Measurements from ENCODE around the gene S100A16.
A peak's percentile ranks its signal among the peaks of the same experiment; 100 is the strongest.
"Not testable (repeated sequence)": the region's sequence is repeated elsewhere in the genome, so short reads cannot be mapped to it uniquely, and the experiment has no call there.

S100A16 gene

GRCh38 chr1:153643100-153643499 lies 30.2 kb upstream of the S100A16 start:
- DNase-seq: no peak
- H3K4ac ChIP-seq (ENCODE audit: low read depth, low read length): no peak overlapping the region
- no peak overlapping the region for H3K27ac ChIP-seq (ENCODE audit: low read depth, low read length)

GRCh38 chr1:153642161-153642560 lies 29.2 kb upstream of the S100A16 start:
- no CpG with 5 or more reads among the region's 11 CpGs for WGBS (ENCODE audit: extremely low coverage, insufficient coverage, low lambda C conversion rate)
- no peak overlapping the region for H4K5ac ChIP-seq (ENCODE audit: low read length)
- H2BK120ac ChIP-seq (ENCODE audit: low read depth, low read length): no peak overlapping the region
- peaks cover 6% of the 10 kb centered on the region for H3K79me2 ChIP-seq (ENCODE audit: control insufficient read depth, insufficient read depth, low read length)
- peaks cover 35% of the 10 kb centered on the region for H3K36me3 ChIP-seq (ENCODE audit: control insufficient read depth, insufficient read depth, low read length)
- H3K18ac ChIP-seq (ENCODE audit: low read length): no peak overlapping the region
- H3K23ac ChIP-seq (ENCODE audit: low read length): no peak overlapping the region
- peaks cover 19% of the 10 kb centered on the region for H3K79me1 ChIP-seq (ENCODE audit: low read length)
- no peak overlapping the region for H3K4me3 ChIP-seq (ENCODE audit: low read length)
- no peak overlapping the region for H3K4me2 ChIP-seq (ENCODE audit: low read length)
- H3K9ac ChIP-seq (ENCODE audit: low read length): no peak overlapping the region
- no peaks in the 10 kb centered on the region for H3K4me1 ChIP-seq (ENCODE audit: control insufficient read depth, low read depth, low read length)
- no peak overlapping the region for H4K8ac ChIP-seq (ENCODE audit: low read depth, low read length)
- peak overlapping the region; percentile 23 for H3K27ac ChIP-seq (ENCODE audit: low read depth, low read length)
- no peak overlapping the region for H3K4ac ChIP-seq (ENCODE audit: low read depth, low read length)
- H3K27me3 ChIP-seq (ENCODE audit: insufficient read depth, low read length, poor library complexity): no peaks in the 10 kb centered on the region
- no peak for DNase-seq
- H3K56ac ChIP-seq (ENCODE audit: low read length): no peak overlapping the region
- H2BK15ac ChIP-seq (replicated peaks; ENCODE audit: low read depth): no peak overlapping the region
- no peak overlapping the region for H2BK5ac ChIP-seq (ENCODE audit: low read length)
- no peak overlapping the region for H2AK5ac ChIP-seq (ENCODE audit: low read length)

More at GRCh38 chr1:153643100-153643499, 30.2 kb upstream of the S100A16 start:
- Histone ChIP-seq H3K79me1 (ENCODE audit: low read length) (peaks cover 15% of the 10 kb centered on the region), H4K5ac (ENCODE audit: low read length) (no peak overlapping the region), H3K56ac (ENCODE audit: low read length) (no peak overlapping the region), H2BK120ac (ENCODE audit: low read depth, low read length) (no peak overlapping the region), H3K4me2 (ENCODE audit: low read length) (no peak overlapping the region), H2BK15ac (replicated peaks; ENCODE audit: low read depth) (no peak overlapping the region), H3K79me2 (ENCODE audit: control insufficient read depth, insufficient read depth, low read length) (peaks cover 2% of the 10 kb centered on the region), H3K27me3 (ENCODE audit: insufficient read depth, low read length, poor library complexity) (no peaks in the 10 kb centered on the region), H4K8ac (ENCODE audit: low read depth, low read length) (no peak overlapping the region), H3K36me3 (ENCODE audit: control insufficient read depth, insufficient read depth, low read length) (peaks cover 31% of the 10 kb centered on the region), H3K9ac (ENCODE audit: low read length) (no peak overlapping the region), H3K23ac (ENCODE audit: low read length) (no peak overlapping the region), H2BK5ac (ENCODE audit: low read length) (no peak overlapping the region), H3K18ac (ENCODE audit: low read length) (no peak overlapping the region), H3K4me1 (ENCODE audit: control insufficient read depth, low read depth, low read length) (no peaks in the 10 kb centered on the region), H3K4me3 (ENCODE audit: low read length) (no peak overlapping the region), H2AK5ac (ENCODE audit: low read length) (no peak overlapping the region)
- no CpG with 5 or more reads among the region's 11 CpGs for WGBS (ENCODE audit: extremely low coverage, insufficient coverage, low lambda C conversion rate)

GRCh38 chr1:153640861-153641260 lies 27.9 kb upstream of the S100A16 start:
- DNase-seq: no peak
- Histone ChIP-seq H3K36me3 (ENCODE audit: control insufficient read depth, insufficient read depth, low read length) (peaks cover 41% of the 10 kb centered on the region), H3K27ac (ENCODE audit: low read depth, low read length) (no peak overlapping the region), H3K79me2 (ENCODE audit: control insufficient read depth, insufficient read depth, low read length) (peaks cover 17% of the 10 kb centered on the region), H2BK5ac (ENCODE audit: low read length) (no peak overlapping the region), H2BK15ac (replicated peaks; ENCODE audit: low read depth) (no peak overlapping the region), H3K56ac (ENCODE audit: low read length) (no peak overlapping the region), H3K9ac (ENCODE audit: low read length) (no peak overlapping the region), H3K23ac (ENCODE audit: low read length) (no peak overlapping the region), H4K8ac (ENCODE audit: low read depth, low read length) (no peak overlapping the region), H3K4me1 (ENCODE audit: control insufficient read depth, low read depth, low read length) (no peaks in the 10 kb centered on the region), H3K79me1 (ENCODE audit: low read length) (peaks cover 26% of the 10 kb centered on the region), H3K4me2 (ENCODE audit: low read length) (no peak overlapping the region), H2BK120ac (ENCODE audit: low read depth, low read length) (no peak overlapping the region), H3K18ac (ENCODE audit: low read length) (no peak overlapping the region), H2AK5ac (ENCODE audit: low read length) (no peak overlapping the region), H4K5ac (ENCODE audit: low read length) (no peak overlapping the region), H3K4me3 (ENCODE audit: low read length) (no peak overlapping the region), H3K4ac (ENCODE audit: low read depth, low read length) (no peak overlapping the region), H3K27me3 (ENCODE audit: insufficient read depth, low read length, poor library complexity) (no peaks in the 10 kb centered on the region)
- no CpG with 5 or more reads among the region's 6 CpGs for WGBS (ENCODE audit: extremely low coverage, insufficient coverage, low lambda C conversion rate)

- DNase-seq; H3K56ac ChIP-seq (ENCODE audit: low read length); H2AK5ac ChIP-seq (ENCODE audit: low read length); H2BK5ac ChIP-seq (ENCODE audit: low read length); H3K23ac ChIP-seq (ENCODE audit: low read length); H4K8ac ChIP-seq (ENCODE audit: low read depth, low read length); H3K18ac ChIP-seq (ENCODE audit: low read length); H4K5ac ChIP-seq (ENCODE audit: low read length); H3K4me2 ChIP-seq (ENCODE audit: low read length); H3K27me3 ChIP-seq (ENCODE audit: insufficient read depth, low read length, poor library complexity); H2BK15ac ChIP-seq (replicated peaks; ENCODE audit: low read depth); H3K4ac ChIP-seq (ENCODE audit: low read depth, low read length); H2BK120ac ChIP-seq (ENCODE audit: low read depth, low read length); H3K4me3 ChIP-seq (ENCODE audit: low read length); H3K9ac ChIP-seq (ENCODE audit: low read length); H3K27ac ChIP-seq (ENCODE audit: low read depth, low read length); H3K4me1 ChIP-seq (ENCODE audit: control insufficient read depth, low read depth, low read length): not testable (repeated sequence)
- WGBS (ENCODE audit: extremely low coverage, insufficient coverage, low lambda C conversion rate): no CpG with 5 or more reads among the region's 5 CpGs
- H3K79me2 ChIP-seq (ENCODE audit: control insufficient read depth, insufficient read depth, low read length): peaks cover 24% of the 10 kb centered on the region
- peaks cover 35% of the 10 kb centered on the region for H3K36me3 ChIP-seq (ENCODE audit: control insufficient read depth, insufficient read depth, low read length)
- peaks cover 26% of the 10 kb centered on the region for H3K79me1 ChIP-seq (ENCODE audit: low read length)
These were observed 27.3 kb upstream of the S100A16 start for GRCh38 chr1:153640213-153640612.

GRCh38 chr1:153639280-153639679 lies 26.3 kb upstream of the S100A16 start:
- Histone ChIP-seq H3K9ac (ENCODE audit: low read length) (no peak overlapping the region), H3K56ac (ENCODE audit: low read length) (no peak overlapping the region), H4K5ac (ENCODE audit: low read length) (no peak overlapping the region), H2BK5ac (ENCODE audit: low read length) (no peak overlapping the region), H3K36me3 (ENCODE audit: control insufficient read depth, insufficient read depth, low read length) (peaks cover 34% of the 10 kb centered on the region), H3K27ac (ENCODE audit: low read depth, low read length) (no peak overlapping the region), H4K8ac (ENCODE audit: low read depth, low read length) (no peak overlapping the region), H2AK5ac (ENCODE audit: low read length) (no peak overlapping the region), H3K27me3 (ENCODE audit: insufficient read depth, low read length, poor library complexity) (no peaks in the 10 kb centered on the region), H3K4me3 (ENCODE audit: low read length) (no peak overlapping the region), H3K4me1 (ENCODE audit: control insufficient read depth, low read depth, low read length) (no peaks in the 10 kb centered on the region), H2BK120ac (ENCODE audit: low read depth, low read length) (no peak overlapping the region), H3K23ac (ENCODE audit: low read length) (no peak overlapping the region), H3K18ac (ENCODE audit: low read length) (no peak overlapping the region), H3K4ac (ENCODE audit: low read depth, low read length) (no peak overlapping the region), H3K79me1 (ENCODE audit: low read length) (peaks cover 26% of the 10 kb centered on the region), H3K79me2 (ENCODE audit: control insufficient read depth, insufficient read depth, low read length) (peaks cover 31% of the 10 kb centered on the region), H2BK15ac (replicated peaks; ENCODE audit: low read depth) (no peak overlapping the region), H3K4me2 (ENCODE audit: low read length) (no peak overlapping the region)
- no peak for DNase-seq
- WGBS (ENCODE audit: extremely low coverage, insufficient coverage, low lambda C conversion rate): no CpG with 5 or more reads among the region's 3 CpGs

GRCh38 chr1:153638261-153638660 lies 25.3 kb upstream of the S100A16 start:
- Histone ChIP-seq H4K8ac (ENCODE audit: low read depth, low read length) (no peak overlapping the region), H3K27ac (ENCODE audit: low read depth, low read length) (no peak overlapping the region), H2AK5ac (ENCODE audit: low read length) (no peak overlapping the region), H3K4ac (ENCODE audit: low read depth, low read length) (no peak overlapping the region), H3K56ac (ENCODE audit: low read length) (no peak overlapping the region), H2BK15ac (replicated peaks; ENCODE audit: low read depth) (no peak overlapping the region), H3K23ac (ENCODE audit: low read length) (no peak overlapping the region), H3K9ac (ENCODE audit: low read length) (no peak overlapping the region), H3K18ac (ENCODE audit: low read length) (no peak overlapping the region), H3K4me1 (ENCODE audit: control insufficient read depth, low read depth, low read length) (no peaks in the 10 kb centered on the region), H2BK5ac (ENCODE audit: low read length) (no peak overlapping the region), H3K4me3 (ENCODE audit: low read length) (no peak overlapping the region), H3K79me2 (ENCODE audit: control insufficient read depth, insufficient read depth, low read length) (peaks cover 31% of the 10 kb centered on the region), H3K79me1 (ENCODE audit: low read length) (peaks cover 24% of the 10 kb centered on the region), H3K4me2 (ENCODE audit: low read length) (no peak overlapping the region), H3K36me3 (ENCODE audit: control insufficient read depth, insufficient read depth, low read length) (peaks cover 31% of the 10 kb centered on the region), H2BK120ac (ENCODE audit: low read depth, low read length) (no peak overlapping the region), H4K5ac (ENCODE audit: low read length) (no peak overlapping the region), H3K27me3 (ENCODE audit: insufficient read depth, low read length, poor library complexity) (no peaks in the 10 kb centered on the region)
- DNase-seq: no peak
- WGBS (ENCODE audit: extremely low coverage, insufficient coverage, low lambda C conversion rate): no CpG with 5 or more reads among the region's 6 CpGs
